Activated naive CD8-positive, alpha-beta T cell treated with anti-CD3 and anti-CD28 coated beads for 36 hours (primary cell): ENCODE data around the gene MTAP. TPM values are rescaled to one million over a fixed set of nuclear protein-coding genes. Genes with fewer than 3 reads are reported as not detected.

Experiments
- DNase-seq: peaks from one replicate; pipeline ENCODE4 v3.0.0; 2021
- H3K27ac Mint-ChIP-seq: one replicate; pipeline ENCODE4 v1.8.0; 2022; ENCODE audit warnings: mild to moderate bottlenecking, moderate library complexity, mixed read lengths
- H3K27me3 Mint-ChIP-seq: one replicate; pipeline ENCODE4 v1.8.0; 2022; ENCODE audit warnings: mild to moderate bottlenecking, mixed read lengths
- H3K36me3 Mint-ChIP-seq: one replicate; pipeline ENCODE4 v1.8.0; 2021; ENCODE audit warnings: mild to moderate bottlenecking, mixed read lengths
- H3K4me1 Mint-ChIP-seq: one replicate; pipeline ENCODE4 v1.8.0; 2021; ENCODE audit warnings: mixed read lengths
- H3K4me3 Mint-ChIP-seq: one replicate; pipeline ENCODE4 v1.8.0; 2022; ENCODE audit warnings: mild to moderate bottlenecking, moderate library complexity, mixed read lengths
- H3K9me3 Mint-ChIP-seq: one replicate; pipeline ENCODE4 v1.8.0; 2022; ENCODE audit warnings: mixed read lengths
- total RNA-seq, 2 experiments: library from RNA; stranded (reverse); gene quantifications; one replicate each; pipeline ENCODE4 v1.2.3, GENCODE V29; 2021

Gene MTAP
- total RNA-seq, 2 experiments from 2014 or later = 87.5 to 105 TPM

- H3K4me1 Mint-ChIP-seq = peaks cover 15% of the 10 kb centered on the region
- no peak overlapping the region for H3K27ac Mint-ChIP-seq
- no peaks in the 10 kb centered on the region for H3K27me3 Mint-ChIP-seq
- H3K9me3 Mint-ChIP-seq = no peaks in the 10 kb centered on the region
- H3K4me3 Mint-ChIP-seq = no peak overlapping the region
- no peak for DNase-seq
- H3K36me3 Mint-ChIP-seq = peaks cover 71% of the 10 kb centered on the region
These were observed 52.2 kb downstream of the MTAP start for GRCh38 chr9:21854594-21854993.

GRCh38 chr9:21856301-21857094 lies 54.1 kb downstream of the MTAP start:
- Mint-ChIP-seq H3K4me3 (no peak overlapping the region), H3K9me3 (no peaks in the 10 kb centered on the region), H3K27me3 (no peaks in the 10 kb centered on the region), H3K27ac (no peak overlapping the region), H3K36me3 (peaks cover 63% of the 10 kb centered on the region), H3K4me1 (peaks cover 10% of the 10 kb centered on the region)
- DNase-seq = no peak

DNA sequence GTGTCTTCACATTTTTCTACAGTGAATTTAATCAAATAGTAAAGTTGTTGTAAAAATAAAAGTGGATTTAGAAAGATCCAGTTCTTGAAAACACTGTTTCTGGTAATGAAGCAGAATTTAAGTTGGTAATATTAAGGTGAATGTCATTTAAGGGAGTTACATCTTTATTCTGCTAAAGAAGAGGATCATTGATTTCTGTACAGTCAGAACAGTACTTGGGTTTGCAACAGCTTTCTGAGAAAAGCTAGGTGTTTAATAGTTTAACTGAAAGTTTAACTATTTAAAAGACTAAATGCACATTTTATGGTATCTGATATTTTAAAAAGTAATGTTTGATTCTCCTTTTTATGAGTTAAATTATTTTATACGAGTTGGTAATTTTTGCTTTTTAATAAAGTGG lies 60.4 kb downstream of the MTAP start:
- H3K36me3 Mint-ChIP-seq = peaks cover 69% of the 10 kb centered on the region
- H3K9me3 Mint-ChIP-seq = no peaks in the 10 kb centered on the region
- no peaks in the 10 kb centered on the region for H3K27me3 Mint-ChIP-seq
- H3K4me3 Mint-ChIP-seq = no peak overlapping the region
- no peak overlapping the region for H3K27ac Mint-ChIP-seq
- DNase-seq = no peak
- no peaks in the 10 kb centered on the region for H3K4me1 Mint-ChIP-seq

DNA sequence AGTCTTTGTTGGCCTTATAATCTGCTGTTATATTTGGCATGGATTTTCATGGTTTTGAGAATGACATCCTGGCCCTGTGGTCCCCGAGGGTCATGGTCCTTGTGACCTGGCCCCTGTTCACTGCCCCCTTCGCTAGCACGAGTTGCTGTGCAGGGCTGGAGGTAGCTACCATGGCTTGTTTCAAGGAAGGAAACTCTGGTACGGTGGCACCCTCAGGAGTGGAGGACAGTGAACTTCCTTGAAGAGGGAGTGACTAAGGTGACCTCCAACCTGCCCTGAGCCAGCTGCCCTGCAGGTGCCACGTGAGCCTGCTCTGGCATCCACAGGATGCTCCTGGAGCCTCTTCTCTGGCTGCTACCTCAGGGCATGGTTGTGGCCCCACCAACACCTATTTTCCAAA lies 62.1 kb downstream of the MTAP start:
- no peak for DNase-seq
- Mint-ChIP-seq H3K27ac (no peak overlapping the region), H3K27me3 (no peaks in the 10 kb centered on the region), H3K36me3 (peaks cover 55% of the 10 kb centered on the region), H3K4me1 (no peaks in the 10 kb centered on the region), H3K4me3 (no peak overlapping the region), H3K9me3 (no peaks in the 10 kb centered on the region)

- Mint-ChIP-seq H3K4me1 (no peaks in the 10 kb centered on the region), H3K9me3 (peaks cover 1% of the 10 kb centered on the region), H3K27me3 (no peaks in the 10 kb centered on the region), H3K36me3 (peaks cover 50% of the 10 kb centered on the region), H3K4me3 (no peak overlapping the region), H3K27ac (no peak overlapping the region)
- no peak for DNase-seq
These were observed 63.9 kb downstream of the MTAP start for GRCh38 chr9:21866302-21866701.

- H3K4me3 Mint-ChIP-seq = no peak overlapping the region
- DNase-seq = no peak
- no peak overlapping the region for H3K27ac Mint-ChIP-seq
- H3K27me3 Mint-ChIP-seq = no peaks in the 10 kb centered on the region
- H3K36me3 Mint-ChIP-seq = peaks cover 52% of the 10 kb centered on the region
- H3K4me1 Mint-ChIP-seq = no peaks in the 10 kb centered on the region
- H3K9me3 Mint-ChIP-seq = peaks cover 14% of the 10 kb centered on the region
These were observed 69.0 kb downstream of the MTAP start for GRCh38 chr9:21871256-21871975.

DNA sequence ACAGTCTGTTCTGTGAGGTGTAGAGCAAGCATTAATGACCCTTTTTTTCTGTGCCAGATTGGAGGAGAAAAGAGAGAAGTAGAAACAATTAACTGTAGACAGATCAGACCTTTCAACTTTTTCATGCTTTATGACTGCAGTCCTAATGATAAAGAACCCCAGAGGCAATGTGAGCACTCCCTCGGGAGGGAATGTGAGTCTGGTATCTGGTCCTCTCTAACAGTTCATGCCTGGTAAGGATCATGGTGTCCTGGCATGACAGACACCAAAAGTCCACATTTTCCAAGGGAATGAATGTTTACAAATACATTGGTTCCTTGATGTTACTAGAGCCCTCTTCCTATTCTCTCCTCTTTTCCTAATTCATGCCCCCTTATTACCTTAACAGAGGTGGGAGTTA lies 70.3 kb downstream of the MTAP start:
- Mint-ChIP-seq H3K36me3 (peaks cover 59% of the 10 kb centered on the region), H3K4me1 (no peaks in the 10 kb centered on the region), H3K27ac (no peak overlapping the region)

DNA sequence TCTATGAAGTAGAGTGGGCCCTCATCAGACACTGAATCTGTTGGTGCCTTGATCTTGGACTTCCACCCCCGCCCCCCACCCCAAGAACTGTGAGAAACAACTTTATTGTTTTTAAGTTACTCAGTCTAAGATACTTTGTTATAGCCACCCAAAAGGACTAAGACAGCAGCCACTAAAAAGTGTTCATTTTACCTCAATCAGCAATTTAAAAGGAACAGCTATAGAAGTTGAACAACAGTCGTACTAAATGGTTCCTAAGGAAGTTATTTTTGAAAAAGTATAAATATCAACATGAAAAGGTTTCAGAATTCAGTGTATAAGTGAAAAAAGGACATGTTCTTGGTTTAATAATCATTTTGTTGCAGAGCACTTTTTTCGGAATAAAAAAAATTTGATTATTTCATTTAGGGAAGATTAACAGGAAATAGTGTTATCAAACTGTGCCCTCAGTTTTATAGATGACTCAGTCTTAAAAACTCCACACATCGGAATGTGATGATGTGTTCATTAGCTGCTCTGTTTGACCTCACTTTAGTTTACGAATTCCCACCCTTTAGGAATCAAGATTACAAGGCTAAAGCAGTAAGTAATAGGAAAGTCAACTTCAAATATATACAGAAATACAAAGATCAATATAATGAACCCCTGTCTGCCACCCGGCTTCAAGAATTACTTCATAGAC lies 71.2 kb downstream of the MTAP start:
- Mint-ChIP-seq H3K4me1 (no peaks in the 10 kb centered on the region), H3K9me3 (peaks cover 23% of the 10 kb centered on the region), H3K4me3 (no peak overlapping the region), H3K36me3 (peaks cover 68% of the 10 kb centered on the region), H3K27me3 (no peaks in the 10 kb centered on the region), H3K27ac (no peak overlapping the region)
- no peak for DNase-seq

More for the DNA sequence above, 70.3 kb downstream of the MTAP start:
- H3K27me3 Mint-ChIP-seq = no peaks in the 10 kb centered on the region
- H3K4me3 Mint-ChIP-seq = no peak overlapping the region
- peaks cover 21% of the 10 kb centered on the region for H3K9me3 Mint-ChIP-seq
- DNase-seq = no peak

- H3K27me3 Mint-ChIP-seq = no peaks in the 10 kb centered on the region
- no peak for DNase-seq
- H3K9me3 Mint-ChIP-seq = peaks cover 40% of the 10 kb centered on the region
- H3K27ac Mint-ChIP-seq = no peak overlapping the region
- H3K36me3 Mint-ChIP-seq = peaks cover 89% of the 10 kb centered on the region
- H3K4me3 Mint-ChIP-seq = no peak overlapping the region
- H3K4me1 Mint-ChIP-seq = no peaks in the 10 kb centered on the region
These were observed 73.5 kb downstream of the MTAP start for GRCh38 chr9:21875893-21876292.

DNA sequence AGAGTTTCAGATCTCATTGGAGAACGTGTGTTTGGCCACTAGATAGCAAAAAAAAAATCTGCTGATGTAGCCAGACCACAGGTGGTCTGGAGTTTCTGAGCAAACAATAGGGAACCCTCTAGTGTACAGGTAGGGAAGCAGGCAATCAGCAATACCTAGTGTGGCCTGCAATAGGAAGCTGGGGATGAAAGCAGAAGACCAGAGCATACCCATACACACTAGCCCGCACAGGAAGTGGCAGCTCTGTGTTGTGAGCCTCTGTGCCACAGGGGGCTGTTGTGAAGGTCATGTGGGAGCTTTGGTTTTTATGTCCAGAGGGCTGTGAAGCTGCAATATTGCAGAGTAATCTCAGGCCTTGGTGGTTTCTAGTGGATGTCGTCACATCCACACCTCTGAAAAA lies 81.2 kb downstream of the MTAP start:
- DNase-seq = no peak
- peaks cover 45% of the 10 kb centered on the region for H3K9me3 Mint-ChIP-seq
- H3K36me3 Mint-ChIP-seq = peaks cover 82% of the 10 kb centered on the region
- H3K27ac Mint-ChIP-seq = no peak overlapping the region
- no peaks in the 10 kb centered on the region for H3K4me1 Mint-ChIP-seq
- H3K27me3 Mint-ChIP-seq = no peaks in the 10 kb centered on the region
- H3K4me3 Mint-ChIP-seq = no peak overlapping the region

DNA sequence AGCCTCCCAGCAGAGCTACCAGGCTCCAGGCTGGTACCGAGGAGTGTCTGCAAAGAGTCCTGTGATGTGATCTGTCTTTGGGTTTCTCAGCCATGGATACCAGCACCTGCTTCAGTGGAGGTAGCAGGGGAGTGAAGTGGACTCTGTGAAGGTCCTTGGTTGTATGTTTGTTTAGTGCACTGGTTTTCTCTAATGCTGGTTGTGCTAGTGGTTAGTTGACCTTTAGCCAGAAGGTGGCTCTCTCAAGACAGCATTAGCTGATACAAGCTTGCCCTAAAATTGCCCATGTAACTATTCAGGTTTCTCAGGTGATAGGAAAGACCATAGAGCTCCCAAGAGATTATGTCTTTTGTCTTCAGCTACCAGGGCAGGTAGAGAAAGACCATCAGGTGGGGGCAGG lies 87.2 kb downstream of the MTAP start:
- H3K9me3 Mint-ChIP-seq = peaks cover 31% of the 10 kb centered on the region
- DNase-seq = no peak
- no peak overlapping the region for H3K27ac Mint-ChIP-seq
- no peaks in the 10 kb centered on the region for H3K4me1 Mint-ChIP-seq
- peaks cover 87% of the 10 kb centered on the region for H3K36me3 Mint-ChIP-seq
- no peaks in the 10 kb centered on the region for H3K27me3 Mint-ChIP-seq
- no peak overlapping the region for H3K4me3 Mint-ChIP-seq

- no peak overlapping the region for H3K27ac Mint-ChIP-seq
- H3K9me3 Mint-ChIP-seq = peaks cover 33% of the 10 kb centered on the region
- H3K27me3 Mint-ChIP-seq = no peaks in the 10 kb centered on the region
- no peak overlapping the region for H3K4me3 Mint-ChIP-seq
- H3K36me3 Mint-ChIP-seq = peaks cover 80% of the 10 kb centered on the region
- DNase-seq = no peak
- no peaks in the 10 kb centered on the region for H3K4me1 Mint-ChIP-seq
These were observed 88.3 kb downstream of the MTAP start for GRCh38 chr9:21890696-21891095.

DNA sequence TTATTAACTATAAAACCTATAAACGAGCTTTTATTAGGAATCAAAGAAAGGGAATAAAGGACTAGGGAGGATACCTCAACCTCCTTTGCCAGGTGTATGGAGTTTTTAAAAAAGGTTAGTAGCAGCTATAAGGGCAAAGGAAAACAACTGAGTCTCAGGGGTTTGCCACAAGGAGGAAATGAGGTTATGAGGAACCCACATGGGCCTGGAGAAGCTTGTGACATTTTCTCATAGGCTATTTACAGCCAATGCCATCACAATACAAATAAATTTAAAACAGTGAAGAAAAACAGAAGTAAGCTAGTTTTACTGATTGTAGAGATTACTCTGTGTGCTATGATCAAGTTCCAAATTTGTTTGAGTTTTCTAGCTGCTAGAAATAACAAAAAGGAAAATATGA lies 99.1 kb downstream of the MTAP start:
- no peak for DNase-seq
- Mint-ChIP-seq H3K4me1 (no peaks in the 10 kb centered on the region), H3K36me3 (peaks cover 60% of the 10 kb centered on the region), H3K27ac (no peak overlapping the region), H3K9me3 (peaks cover 52% of the 10 kb centered on the region), H3K4me3 (no peak overlapping the region), H3K27me3 (no peaks in the 10 kb centered on the region)

DNA sequence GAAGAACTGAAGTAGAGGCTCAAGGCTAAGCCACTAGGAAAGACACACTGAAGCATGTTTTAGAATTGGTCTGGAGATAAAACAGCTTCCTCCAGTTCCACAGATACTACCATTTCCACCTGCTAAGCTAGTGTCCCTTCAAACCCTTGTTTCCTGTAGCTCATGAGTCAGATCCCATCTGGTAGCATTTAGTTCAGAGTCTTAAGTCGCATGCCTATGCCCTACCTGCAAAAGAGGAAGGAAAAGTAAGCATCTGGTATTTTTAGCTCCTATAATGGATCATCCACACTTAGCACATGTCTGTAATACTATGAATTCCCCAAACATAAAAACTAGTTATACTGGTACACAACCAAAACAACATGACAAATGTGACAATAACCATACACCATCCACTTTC lies 99.7 kb downstream of the MTAP start:
- H3K4me1 Mint-ChIP-seq = no peaks in the 10 kb centered on the region
- H3K27me3 Mint-ChIP-seq = no peaks in the 10 kb centered on the region
- DNase-seq = no peak
- H3K9me3 Mint-ChIP-seq = peaks cover 47% of the 10 kb centered on the region
- no peak overlapping the region for H3K4me3 Mint-ChIP-seq
- peak overlapping the region; percentile 63 for H3K27ac Mint-ChIP-seq
- peaks cover 63% of the 10 kb centered on the region for H3K36me3 Mint-ChIP-seq

- Mint-ChIP-seq H3K36me3 (peaks cover 66% of the 10 kb centered on the region), H3K9me3 (peaks cover 49% of the 10 kb centered on the region), H3K27ac (no peak overlapping the region), H3K4me3 (no peak overlapping the region), H3K27me3 (no peaks in the 10 kb centered on the region), H3K4me1 (no peaks in the 10 kb centered on the region)
- no peak for DNase-seq
These were observed 101.0 kb downstream of the MTAP start for GRCh38 chr9:21903380-21903965.
